Stomach (tissue), 9 donors: ENCODE measurements around the gene OR4Q2. TPM values are rescaled to one million over a fixed set of nuclear protein-coding genes. Genes with fewer than 3 reads are reported as not detected.

Experiments used
- DNase-seq, 2 donors: peaks; one replicate each; pipeline versions ENCODE4 v3.0.0 to v3.0.0-alpha.2; 2013 to 2019
- H3K27ac ChIP-seq, 5 donors: fragments of 200-600 bp in 4 of 5; sonication (generic) in 4 of 5; one replicate each; pipeline ENCODE4 v1.5.1; 2013 to 2019; ENCODE audit warnings: mild to moderate bottlenecking in 1 of 5, moderate library complexity in 1 of 5
- H3K27me3 ChIP-seq, 3 donors: fragments of 200-600 bp; sonication (generic); one replicate each; pipeline ENCODE4 v1.5.1; 2017 to 2019; ENCODE audit warnings: mixed run types in 1 of 3
- H3K36me3 ChIP-seq, 4 donors: fragments of 200-600 bp; sonication (generic); 1 replicate in 3 of 4; 2 replicates in 1 of 4; pipeline ENCODE4 v1.5.1; 2016 to 2019
- H3K4me1 ChIP-seq, 4 donors: fragments of 200-600 bp; sonication (generic); one replicate each; pipeline ENCODE4 v1.5.1; 2016 to 2019
- H3K4me3 ChIP-seq, 4 donors: fragments of 200-600 bp; sonication (generic) in 3 of 4; one replicate each; pipeline ENCODE4 v1.5.1; 2016 to 2019; ENCODE audit warnings: mild to moderate bottlenecking in 1 of 4
- H3K9me3 ChIP-seq, 4 donors: fragments of 200-600 bp; sonication (generic); one replicate each; pipeline ENCODE4 v1.5.1; 2016 to 2019
- EP300 ChIP-seq: sonication (generic); formaldehyde crosslinking; IDR thresholded peaks from one replicate; pipeline ENCODE4 v1.6.1; 2017; ENCODE audit warnings: antibody characterized with exemption
- POLR2A ChIP-seq, 4 donors: fragments of 450-650 bp; IDR thresholded peaks; one replicate each; pipeline ENCODE4 v1.6.1; 2016; ENCODE audit warnings: antibody characterized with exemption in 4 of 4, control low read depth in 2 of 4, mild to moderate bottlenecking in 1 of 4, moderate library complexity in 1 of 4
- POLR2AphosphoS5 ChIP-seq, 3 donors: sonication (generic); formaldehyde crosslinking; IDR thresholded peaks; one replicate each; pipeline ENCODE4 v1.6.1; 2016; ENCODE audit warnings: antibody characterized with exemption in 3 of 3
- WGBS, 5 donors: extraction: QIAGEN DNeasy Blood & Tissue Kit in 3 of 5; methylation state at CpG; one replicate each; pipeline versions ENCODE4 v1.1.5 to v1.1.7; 2013 to 2018; 5-methylcytosine and 5-hydroxymethylcytosine counted together
- intact Hi-C: fragments of 100-400 bp; cut with DNase I; formaldehyde crosslinking; loops from one replicate; pipeline ENCODE4 v1.15.1; 2023; ENCODE audit warnings: low total_unique reads
- polyA plus RNA-seq, 3 donors: library from polyadenylated mRNA; stranded (reverse); fragments of 200-250 nt; gene quantifications; one replicate each; pipeline ENCODE4 v1.2.3, GENCODE V29; 2013
- total RNA-seq, 5 donors: library from RNA; depleted of rRNA; stranded (reverse); fragments of >200 nt; gene quantifications; one replicate each; pipeline versions ENCODE4 v1.1.0 to v1.2.3, GENCODE V29; 2014 to 2016
- TF ChIP-seq, protein P1 (sequence below), 7 experiments: fragments of 450-650 bp in 4 of 7; fragments of 200-600 bp in 3 of 7; sonication (generic) in 3 of 7; IDR thresholded peaks; one replicate each; pipeline ENCODE4 v1.5.1; 2016 to 2019; ENCODE audit warnings: antibody characterized with exemption in 7 of 7, control low read depth in 2 of 7, mild to moderate bottlenecking in 1 of 7
- donor health status: healthy with polysubstance abuse.
- donor health status: Bipolar disorder and iron deficiency.
- donor health status: healthy.

Gene OR4Q2
- total and polyA plus RNA-seq, 8 donors: not detected

GRCh38 chr14:20035449-20035848, 33.5 kb downstream of the OR4Q2 start:
- WGBS, 5 donors: 64 to 69% (median 67%) methylated on average over 3 of the region's 3 CpGs
- no peak overlapping the region for H3K27ac ChIP-seq
- no peak for TF ChIP-seq EP300
- no peak for TF ChIP-seq POLR2AphosphoS5 (IDR thresholded peaks at IDR 0.05)
- TF ChIP-seq, protein P1, sequence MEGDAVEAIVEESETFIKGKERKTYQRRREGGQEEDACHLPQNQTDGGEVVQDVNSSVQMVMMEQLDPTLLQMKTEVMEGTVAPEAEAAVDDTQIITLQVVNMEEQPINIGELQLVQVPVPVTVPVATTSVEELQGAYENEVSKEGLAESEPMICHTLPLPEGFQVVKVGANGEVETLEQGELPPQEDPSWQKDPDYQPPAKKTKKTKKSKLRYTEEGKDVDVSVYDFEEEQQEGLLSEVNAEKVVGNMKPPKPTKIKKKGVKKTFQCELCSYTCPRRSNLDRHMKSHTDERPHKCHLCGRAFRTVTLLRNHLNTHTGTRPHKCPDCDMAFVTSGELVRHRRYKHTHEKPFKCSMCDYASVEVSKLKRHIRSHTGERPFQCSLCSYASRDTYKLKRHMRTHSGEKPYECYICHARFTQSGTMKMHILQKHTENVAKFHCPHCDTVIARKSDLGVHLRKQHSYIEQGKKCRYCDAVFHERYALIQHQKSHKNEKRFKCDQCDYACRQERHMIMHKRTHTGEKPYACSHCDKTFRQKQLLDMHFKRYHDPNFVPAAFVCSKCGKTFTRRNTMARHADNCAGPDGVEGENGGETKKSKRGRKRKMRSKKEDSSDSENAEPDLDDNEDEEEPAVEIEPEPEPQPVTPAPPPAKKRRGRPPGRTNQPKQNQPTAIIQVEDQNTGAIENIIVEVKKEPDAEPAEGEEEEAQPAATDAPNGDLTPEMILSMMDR (IDR thresholded peaks at IDR 0.05): no peak
- TF ChIP-seq POLR2A (IDR thresholded peaks at IDR 0.05): no peak

GRCh38 chr14:20035938-20036337, 34.0 kb downstream of the OR4Q2 start, which contains the start of gene OR4K13:
Gene OR4K13 (minus strand): TSS chr14:20036038. CDS start chr14:20034758, 1,280 bp downstream.
- no peaks in the 10 kb centered on the region for H3K36me3 ChIP-seq
- intact Hi-C loops: no loop called here
- peaks cover 0 to 7% (median 0%) of the 10 kb centered on the region in 4 donors for H3K9me3 ChIP-seq
- WGBS, 5 donors: 86 to 96% (median 92%) methylated on average over 4 of the region's 4 CpGs
- H3K27ac ChIP-seq: no peak within 1 kb of the TSS
- H3K27me3 ChIP-seq: no peaks in the 10 kb centered on the region
- H3K4me1 ChIP-seq: no peaks in the 10 kb centered on the region
- H3K4me3 ChIP-seq: no peak within 1 kb of the TSS
- TF ChIP-seq EP300: no peak
- no peak for TF ChIP-seq POLR2AphosphoS5 (IDR thresholded peaks at IDR 0.05)
- TF ChIP-seq POLR2A (IDR thresholded peaks at IDR 0.05): no peak
- TF ChIP-seq, protein P1 (IDR thresholded peaks at IDR 0.05): no peak
- no peak for DNase-seq

More at GRCh38 chr14:20035449-20035848, 33.5 kb downstream of the OR4Q2 start:
- no peaks in the 10 kb centered on the region for H3K27me3 ChIP-seq
- peaks cover 0 to 11% (median 0%) of the 10 kb centered on the region in 4 donors for H3K9me3 ChIP-seq
- H3K4me3 ChIP-seq: no peak overlapping the region
- no peaks in the 10 kb centered on the region for H3K36me3 ChIP-seq
- H3K4me1 ChIP-seq: no peaks in the 10 kb centered on the region
- intact Hi-C loops: no loop called here
- DNase-seq: no peak

GRCh38 chr14:20044243-20044642, 42.3 kb downstream of the OR4Q2 start:
- Histone ChIP-seq H3K36me3 (no peaks in the 10 kb centered on the region), H3K27ac (no peak overlapping the region), H3K4me1 (no peaks in the 10 kb centered on the region), H3K9me3 (no peaks in the 10 kb centered on the region), H3K27me3 (no peaks in the 10 kb centered on the region), H3K4me3 (no peak overlapping the region)
- no peak for TF ChIP-seq POLR2AphosphoS5 (IDR thresholded peaks at IDR 0.05)
- TF ChIP-seq POLR2A (IDR thresholded peaks at IDR 0.05): no peak
- TF ChIP-seq, protein P1 (IDR thresholded peaks at IDR 0.05): no peak
- TF ChIP-seq EP300: no peak
- intact Hi-C loops: no loop called here
- 64 to 74% (median 71%) methylated on average over 5 of the region's 5 CpGs for WGBS, 5 donors
- no peak for DNase-seq

DNA sequence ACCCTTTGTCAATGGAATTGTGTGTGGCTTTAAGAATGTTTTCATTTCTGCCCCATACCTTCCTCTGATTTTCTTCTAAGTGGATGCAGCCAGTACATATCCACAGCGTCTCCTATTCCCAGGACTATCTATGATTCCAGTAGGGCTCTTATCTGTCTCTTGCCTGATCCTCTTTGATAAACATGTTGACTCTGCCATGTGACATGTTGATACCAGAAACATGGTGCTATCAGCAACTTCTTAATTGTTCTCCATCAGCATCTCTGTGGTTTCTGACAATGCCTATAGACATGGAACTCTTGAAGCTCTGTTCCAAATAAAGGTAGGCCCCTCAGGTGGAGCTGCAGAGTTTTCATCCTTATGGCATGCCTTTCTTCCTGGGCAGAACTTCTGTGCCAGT, 46.2 kb downstream of the OR4Q2 start:
- H3K4me3 ChIP-seq: no peak overlapping the region

More for the DNA sequence above, 46.2 kb downstream of the OR4Q2 start:
- Histone ChIP-seq H3K36me3 (no peaks in the 10 kb centered on the region), H3K4me1 (no peaks in the 10 kb centered on the region), H3K27me3 (no peaks in the 10 kb centered on the region), H3K27ac (no peak overlapping the region), H3K9me3 (no peaks in the 10 kb centered on the region)
- intact Hi-C loops: no loop called here
- TF ChIP-seq POLR2AphosphoS5 (IDR thresholded peaks at IDR 0.05): no peak
- no peak for DNase-seq
- WGBS, 5 donors: 44 to 63% (median 57%) methylated on average over 1 of the region's 1 CpG

Other genes starting within 250 kb of the OR4Q2 start
- gene OR4M1, start 228.7 kb upstream of the OR4Q2 start, total RNA-seq: not detected
- not detected for gene OR4M1, start 228.7 kb upstream of the OR4Q2 start, polyA plus RNA-seq
- not detected for gene OR4N2, start 198.4 kb upstream of the OR4Q2 start, total RNA-seq
- gene OR4N2, start 198.4 kb upstream of the OR4Q2 start, polyA plus RNA-seq: not detected
- under 1 TPM in 1 of 5 donors, not detected in 4; under 0.01 TPM for gene OR4K2, start 127.0 kb upstream of the OR4Q2 start, total RNA-seq
- gene OR4K2, start 127.0 kb upstream of the OR4Q2 start, polyA plus RNA-seq: not detected
- gene OR4K5, start 81.6 kb upstream of the OR4Q2 start, total RNA-seq: not detected
- not detected for gene OR4K5, start 81.6 kb upstream of the OR4Q2 start, polyA plus RNA-seq
- gene OR4K1, start 71.2 kb upstream of the OR4Q2 start, total RNA-seq: not detected
- not detected for gene OR4K1, start 71.2 kb upstream of the OR4Q2 start, polyA plus RNA-seq
- not detected for gene OR4K15, start 26.6 kb upstream of the OR4Q2 start, total RNA-seq
- not detected for gene OR4K15, start 26.6 kb upstream of the OR4Q2 start, polyA plus RNA-seq
- not detected for gene OR4K14, start 17.1 kb downstream of the OR4Q2 start, total RNA-seq
- gene OR4K14, start 17.1 kb downstream of the OR4Q2 start, polyA plus RNA-seq: not detected
- gene OR4K13, start 33.9 kb downstream of the OR4Q2 start, total RNA-seq: not detected
- gene OR4K13, start 33.9 kb downstream of the OR4Q2 start, polyA plus RNA-seq: not detected
- gene OR4L1, start 57.9 kb downstream of the OR4Q2 start, total RNA-seq: not detected
- not detected for gene OR4L1, start 57.9 kb downstream of the OR4Q2 start, polyA plus RNA-seq
- gene OR4K17, start 108.6 kb downstream of the OR4Q2 start, total RNA-seq: not detected
- gene OR4K17, start 108.6 kb downstream of the OR4Q2 start, polyA plus RNA-seq: not detected
- gene OR4N5, start 136.7 kb downstream of the OR4Q2 start, total RNA-seq: not detected
- gene OR4N5, start 136.7 kb downstream of the OR4Q2 start, polyA plus RNA-seq: not detected
- gene OR11G2, start 188.7 kb downstream of the OR4Q2 start, total RNA-seq: 1 to 10 TPM in 1 of 5 donors, not detected in 4; 2.3 TPM
- gene OR11G2, start 188.7 kb downstream of the OR4Q2 start, polyA plus RNA-seq: not detected
- not detected for gene OR11H6, start 221.5 kb downstream of the OR4Q2 start, total RNA-seq
- not detected for gene OR11H6, start 221.5 kb downstream of the OR4Q2 start, polyA plus RNA-seq
- gene OR11H7, start 226.8 kb downstream of the OR4Q2 start, total RNA-seq: not detected
- gene OR11H7, start 226.8 kb downstream of the OR4Q2 start, polyA plus RNA-seq: not detected
- gene OR11H4, start 237.1 kb downstream of the OR4Q2 start, total RNA-seq: not detected
- gene OR11H4, start 237.1 kb downstream of the OR4Q2 start, polyA plus RNA-seq: not detected